Activated T-cell treated with anti-CD3 and anti-CD28 coated beads for 24 hours (primary cell): ENCODE data around the gene OR2Y1.
A peak's percentile ranks its signal among the peaks of the same experiment; 100 is the strongest.
"Not testable (repeated sequence)": the region's sequence is repeated elsewhere in the genome, so short reads cannot be mapped to it uniquely, and the experiment has no call there.

Experiments
- DNase-seq: peaks from one replicate; pipeline ENCODE4 v3.0.0-alpha.2; 2020; ENCODE audit warnings: low read depth

Gene OR2Y1

GRCh38 chr5:180739271-180739670, 587 bp downstream of the OR2Y1 start:
- no peak for DNase-seq

- no peak for DNase-seq
These were observed 3.3 kb downstream of the OR2Y1 start for GRCh38 chr5:180736536-180736935.

DNA sequence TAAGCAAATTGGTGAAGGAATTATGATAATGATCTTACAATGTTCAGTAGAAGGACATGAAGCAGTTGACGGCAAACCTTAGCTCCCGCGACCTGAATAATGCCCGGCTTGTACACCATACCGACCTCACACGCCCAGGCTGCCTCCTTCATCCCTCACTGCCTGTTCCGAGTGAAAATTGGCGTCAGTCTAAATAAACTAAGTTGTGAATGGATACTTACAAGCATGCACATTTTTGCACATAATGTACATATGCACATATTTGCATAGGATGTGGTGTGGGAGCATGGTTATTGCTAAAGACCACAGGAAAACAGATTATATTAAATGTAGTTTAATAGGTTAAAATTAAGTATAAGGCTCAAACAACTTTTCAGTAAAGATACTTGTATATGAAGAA, 14.9 kb downstream of the OR2Y1 start:
- no peak for DNase-seq

DNA sequence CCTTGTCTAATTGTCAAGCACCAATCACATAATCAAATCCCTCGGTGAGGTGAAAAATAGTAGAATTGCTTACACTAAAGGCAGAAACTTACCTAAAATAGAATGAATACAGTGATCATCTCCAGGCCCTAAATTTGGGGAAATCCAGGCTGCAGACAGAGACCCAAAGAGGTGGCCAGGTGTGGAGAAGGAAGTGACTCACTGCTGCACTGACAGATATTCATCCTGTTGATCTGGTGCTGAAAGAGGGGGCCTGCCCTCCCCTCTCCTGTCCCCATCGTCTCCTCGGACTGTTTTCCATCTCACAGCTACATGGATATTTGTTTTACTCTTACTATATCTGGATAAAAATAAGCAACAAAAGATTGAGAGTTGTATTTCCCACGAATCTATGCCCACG, 15.9 kb downstream of the OR2Y1 start:
- DNase-seq = no peak

DNA sequence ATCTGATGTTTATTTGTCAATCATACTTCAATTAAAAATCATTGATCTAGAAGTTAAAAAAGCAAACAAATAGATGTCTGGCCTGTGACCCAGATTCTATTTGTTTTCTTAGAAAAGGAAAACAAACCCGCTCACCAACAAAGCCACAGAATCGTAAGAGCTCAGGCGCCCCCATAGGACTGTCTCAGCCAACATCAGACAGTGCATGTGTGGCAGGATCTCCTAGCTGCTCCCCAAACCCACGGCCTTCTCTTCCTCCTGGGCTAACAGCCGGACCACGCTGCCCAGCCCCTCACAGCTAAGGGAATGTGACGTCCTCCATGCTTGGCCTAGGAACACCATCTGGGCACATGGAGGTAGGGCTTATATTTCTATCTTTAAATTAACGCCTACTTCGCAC, 19.4 kb downstream of the OR2Y1 start:
- no peak for DNase-seq

- no peak for DNase-seq
These were observed 20.1 kb downstream of the OR2Y1 start for GRCh38 chr5:180719781-180720180.

DNA sequence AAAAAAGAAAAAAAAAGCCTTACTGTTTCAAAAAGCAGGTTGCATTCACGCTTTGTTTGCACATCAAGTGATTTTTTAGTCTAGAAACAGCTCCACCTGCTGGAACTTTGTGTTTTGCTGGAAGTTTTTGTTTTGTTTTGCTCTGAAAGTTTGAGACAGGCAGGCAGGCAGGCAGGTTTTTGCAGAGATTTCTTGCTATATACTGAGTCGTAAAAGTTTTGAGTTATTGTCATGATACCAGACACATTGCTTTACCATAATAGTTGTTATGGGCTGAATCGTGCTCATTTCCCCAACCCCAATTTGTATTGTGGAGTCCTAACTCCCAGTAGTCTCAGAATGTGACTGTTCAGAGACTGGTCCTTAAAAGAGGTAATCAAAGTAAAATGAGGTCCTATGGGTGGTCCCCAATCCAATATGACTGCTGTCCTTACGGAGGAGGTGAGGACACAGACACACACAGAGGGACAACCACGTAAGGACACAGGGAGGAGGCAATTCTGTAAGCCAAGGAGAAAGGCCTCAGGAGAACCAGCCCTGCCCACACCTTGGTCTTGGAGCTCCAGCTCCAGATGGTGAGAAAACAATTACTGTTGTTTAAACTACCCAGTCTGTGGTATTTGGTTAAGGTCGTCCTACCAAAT, 20.9 kb downstream of the OR2Y1 start:
- DNase-seq = peak; percentile 23

DNA sequence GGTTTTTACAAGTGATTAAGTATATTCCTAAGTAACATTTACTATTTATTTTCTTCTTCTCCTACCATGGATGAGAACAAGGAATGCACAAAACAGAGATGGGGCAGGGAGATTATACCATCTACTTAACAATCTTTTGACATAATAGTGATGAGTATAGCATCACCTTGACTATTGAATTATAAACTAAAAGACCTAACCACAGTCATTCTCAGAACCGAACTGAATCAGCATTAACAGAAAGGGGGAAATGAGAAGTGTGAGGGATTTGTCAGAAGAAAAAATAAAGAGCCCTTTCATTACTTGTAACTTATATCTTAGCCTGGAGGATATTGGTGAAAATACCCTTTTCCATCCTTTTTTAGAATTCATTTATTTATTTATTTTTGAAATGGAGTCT, 21.9 kb downstream of the OR2Y1 start:
- no peak for DNase-seq

- no peak for DNase-seq
These were observed 35.5 kb downstream of the OR2Y1 start for GRCh38 chr5:180704362-180704761.

DNA sequence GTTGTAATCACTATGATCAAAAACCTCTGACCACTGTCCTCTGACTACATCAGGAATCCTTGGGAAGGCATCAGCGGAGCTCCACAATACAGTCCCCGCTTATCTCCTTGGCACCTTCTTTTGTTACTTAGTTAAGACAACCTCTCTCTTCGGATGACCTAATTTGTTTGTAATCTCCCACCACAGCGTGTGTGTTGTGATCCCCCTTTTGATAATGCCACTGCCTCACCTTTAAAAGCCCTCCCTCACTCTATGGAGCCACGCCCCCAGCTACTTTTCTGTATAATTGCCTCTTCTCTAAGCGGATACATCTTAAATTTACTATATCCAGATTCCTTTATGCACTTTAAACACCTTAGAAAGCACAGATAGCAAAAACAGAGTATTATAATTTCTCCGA, 35.9 kb downstream of the OR2Y1 start:
- no peak for DNase-seq

DNA sequence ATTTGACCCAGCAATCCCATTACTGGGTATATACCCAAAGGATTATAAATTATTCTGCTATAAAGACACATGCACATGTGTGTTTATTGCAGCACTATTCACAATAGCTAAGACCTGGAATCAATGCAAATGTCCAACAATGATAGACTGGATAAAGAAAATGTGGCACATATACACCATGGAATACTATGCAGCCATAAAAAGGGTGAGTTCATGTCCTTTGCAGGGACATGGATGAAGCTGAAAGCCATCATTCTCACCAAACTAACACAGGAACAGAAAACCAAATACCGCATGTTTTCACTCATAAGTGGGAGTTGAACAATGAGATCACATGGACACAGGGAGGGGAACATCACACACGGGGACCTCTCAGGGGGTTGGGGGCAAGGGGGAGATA, 36.5 kb downstream of the OR2Y1 start:
- DNase-seq = not testable (repeated sequence)

DNA sequence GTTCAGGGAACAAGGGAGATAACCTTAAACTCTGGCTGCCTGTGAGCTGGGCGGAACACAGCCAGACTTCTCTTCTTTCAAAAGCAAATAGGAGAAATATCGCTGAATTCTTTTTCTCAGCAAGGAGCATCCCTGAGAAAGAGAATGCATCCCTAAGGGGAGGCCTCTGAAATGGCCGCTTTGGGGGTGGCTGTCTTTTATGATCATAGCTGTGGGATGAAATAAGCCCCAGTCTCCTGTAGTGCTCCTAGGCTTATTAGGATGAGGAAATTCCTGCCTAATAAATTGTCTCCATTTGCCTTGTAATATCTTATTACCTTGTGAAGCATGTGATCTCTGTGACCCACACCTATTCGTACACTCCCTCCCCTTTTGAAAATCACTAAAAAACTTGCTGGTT, 39.4 kb downstream of the OR2Y1 start:
- not testable (repeated sequence) for DNase-seq

DNA sequence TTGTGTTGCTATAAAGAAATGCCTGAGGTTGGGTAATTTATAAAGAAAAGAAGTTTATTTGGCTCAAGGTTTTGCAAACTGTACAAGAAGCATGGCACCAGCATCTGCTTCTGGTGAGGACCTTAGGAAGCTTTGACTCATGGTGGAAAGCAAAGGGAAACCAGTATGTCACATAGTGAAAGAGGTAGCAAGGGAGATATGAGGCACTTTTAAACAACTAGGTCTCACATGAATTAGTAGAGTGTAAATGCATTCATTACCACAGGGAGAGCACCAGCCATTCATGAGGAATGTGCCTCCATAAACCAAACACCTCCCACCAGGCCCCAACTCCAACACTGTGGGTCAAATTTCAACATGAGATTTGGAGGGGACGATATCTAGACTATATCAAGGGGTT, 40.8 kb downstream of the OR2Y1 start:
- DNase-seq = no peak

DNA sequence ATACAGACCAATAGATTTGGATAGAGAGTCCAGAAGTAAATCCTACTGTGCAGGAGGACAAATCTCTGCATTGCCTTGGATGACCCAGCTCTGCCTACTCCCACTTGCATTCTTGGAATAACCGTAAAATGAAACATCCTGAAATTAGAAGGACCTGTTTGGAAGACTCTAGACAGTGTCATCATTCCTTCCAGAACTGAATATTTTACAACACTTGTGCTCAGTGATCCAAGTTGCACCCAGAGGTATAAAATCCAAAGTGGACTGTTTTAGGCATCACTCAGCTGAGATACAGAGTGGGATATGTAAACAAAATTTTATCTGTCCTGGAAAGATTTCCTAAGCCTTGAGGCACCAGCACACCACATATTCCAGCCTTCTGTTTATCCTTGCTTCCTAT, 43.7 kb downstream of the OR2Y1 start:
- DNase-seq = no peak

GRCh38 chr5:180692429-180692828, 47.4 kb downstream of the OR2Y1 start:
- no peak for DNase-seq

- DNase-seq = no peak
These were observed 48.8 kb downstream of the OR2Y1 start for GRCh38 chr5:180691046-180691445.

DNA sequence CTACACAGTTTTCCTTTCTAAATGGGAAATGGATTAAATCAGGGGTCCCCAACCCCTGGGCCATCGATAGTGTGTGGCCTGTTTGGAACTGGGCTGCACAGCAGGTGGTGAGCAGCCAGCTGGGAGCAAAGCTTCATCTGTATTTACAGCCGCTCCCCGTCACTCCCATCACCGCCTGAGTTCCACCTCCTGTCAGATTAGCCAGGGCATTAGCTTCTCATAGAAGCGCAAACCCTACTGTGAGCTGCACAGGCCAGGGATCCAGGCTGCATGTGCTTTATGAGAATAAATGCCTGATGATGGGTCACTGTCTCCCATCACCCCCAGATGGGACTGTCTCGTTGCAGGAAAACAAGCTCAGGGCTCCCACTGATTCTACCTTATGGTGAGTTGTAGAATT, 49.3 kb downstream of the OR2Y1 start:
- DNase-seq = no peak

DNA sequence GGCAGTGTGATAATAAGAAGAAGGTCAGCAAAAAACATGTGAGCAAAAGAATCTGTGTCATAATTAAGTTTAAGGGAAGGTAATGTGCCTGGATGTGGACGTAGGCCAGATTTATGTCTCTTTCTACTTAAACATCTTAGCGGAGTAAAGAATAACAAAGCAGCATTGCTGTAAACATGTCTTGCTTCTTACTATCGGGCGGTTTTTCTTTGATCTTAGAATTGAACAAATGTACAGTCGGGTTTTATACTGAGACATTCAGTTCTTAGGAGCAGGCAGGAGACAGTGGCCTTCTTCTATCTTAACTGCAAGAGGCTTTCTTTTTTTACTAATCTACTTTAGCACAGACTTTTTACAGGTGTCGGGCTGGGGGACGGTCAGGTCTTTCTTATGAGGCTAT, 50.1 kb downstream of the OR2Y1 start:
- no peak for DNase-seq
